ENCODE data around the gene ST8SIA2. TPM values are rescaled to one million over a fixed set of nuclear protein-coding genes. Genes with fewer than 3 reads are reported as not detected.

The ST8SIA2 gene
- total RNA-seq, 1 donor from 2014 or later = 4.1 TPM

GRCh38 chr15:92506506-92506905 lies 112.8 kb downstream of the ST8SIA2 start:
- H3K4me3 Mint-ChIP-seq (ENCODE audit: unreplicated experiment) = no peak overlapping the region
- no peaks in the 10 kb centered on the region for H3K4me1 Mint-ChIP-seq (ENCODE audit: unreplicated experiment)
- TF ChIP-seq CTCF (IDR thresholded peaks at IDR 0.05; ENCODE audit: unreplicated experiment) = no peak
- no peak for DNase-seq (ENCODE audit: low spot score)
- H3K9me3 Mint-ChIP-seq (ENCODE audit: unreplicated experiment) = no peaks in the 10 kb centered on the region
- H3K27ac Mint-ChIP-seq (ENCODE audit: unreplicated experiment) = no peak overlapping the region
- H3K36me3 Mint-ChIP-seq (ENCODE audit: low read depth, unreplicated experiment) = no peaks in the 10 kb centered on the region
- peaks cover 2% of the 10 kb centered on the region for H3K27me3 Mint-ChIP-seq (ENCODE audit: unreplicated experiment)

- DNase-seq (ENCODE audit: low spot score) = no peak
- TF ChIP-seq CTCF (IDR thresholded peaks at IDR 0.05; ENCODE audit: unreplicated experiment) = no peak
- Mint-ChIP-seq H3K9me3 (ENCODE audit: unreplicated experiment) (no peaks in the 10 kb centered on the region), H3K36me3 (ENCODE audit: low read depth, unreplicated experiment) (peaks cover 13% of the 10 kb centered on the region), H3K4me1 (ENCODE audit: unreplicated experiment) (peaks cover 1% of the 10 kb centered on the region), H3K27me3 (ENCODE audit: unreplicated experiment) (peaks cover 3% of the 10 kb centered on the region), H3K4me3 (ENCODE audit: unreplicated experiment) (no peak overlapping the region), H3K27ac (ENCODE audit: unreplicated experiment) (no peak overlapping the region)
These were observed 116.6 kb downstream of the ST8SIA2 start for GRCh38 chr15:92510163-92510882.

Data from endothelial cell (in vitro differentiated cells).